Caco-2 (cell line): Measurements from ENCODE around the gene C1QTNF5. TPM values are rescaled to one million over a fixed set of nuclear protein-coding genes. Genes with fewer than 3 reads are reported as not detected.

Experiments
- BruUV-seq: library from RNA; stranded (reverse); fragments of 400-500 nt; replicated peaks from 2 replicates; lab custom pipeline; 2021; lab: Mats Ljungman, UMichigan
- CTCF ChIA-PET: fragments of 300-600 bp; sonication (Branson Sonifier 250); formaldehyde crosslinking; loops from one replicate; lab custom pipeline; 2022; ENCODE audit warnings: antibody characterized with exemption; lab: Charles Lee
- POLR2A ChIA-PET: fragments of 300-600 bp; sonication (Branson Sonifier 250); formaldehyde crosslinking; loops from one replicate; lab custom pipeline; 2022; ENCODE audit warnings: antibody characterized with exemption; lab: Charles Lee
- DNase-seq, 2 experiments: peaks; one replicate each; pipeline versions ENCODE4 v3.0.0 to v3.0.0-alpha.2; 2020 to 2022
- H3K27me3 ChIP-seq: replicated peaks from 2 replicates; pipeline ENCODE4 v1.6.0; 2011; ENCODE audit warnings: low read length; ENCODE audit not compliant: control insufficient read depth, insufficient read depth
- H3K36me3 ChIP-seq: 2 replicates; pipeline ENCODE4 v1.5.1; 2011; ENCODE audit warnings: low read length; ENCODE audit not compliant: control insufficient read depth, insufficient read depth
- H3K4me1 ChIP-seq: fragments of 250-450 bp; sonication (Bioruptor Pico); 2 replicates; pipeline ENCODE4 v1.5.1; 2020; ENCODE audit warnings: mild to moderate bottlenecking
- H3K4me3 ChIP-seq: 2 replicates; pipeline ENCODE4 v1.5.1; 2011; ENCODE audit warnings: low read depth, mild to moderate bottlenecking, control low read depth, low read length
- H3K9me3 ChIP-seq: fragments of 250-450 bp; sonication (Bioruptor Pico); 2 replicates; pipeline ENCODE4 v1.5.1; 2020; ENCODE audit warnings: mild to moderate bottlenecking, moderate library complexity
- H3K27ac Mint-ChIP-seq: one replicate; pipeline ENCODE4 v1.8.0; 2022; ENCODE audit warnings: mixed read lengths; ENCODE audit not compliant: unreplicated experiment
- H3K27me3 Mint-ChIP-seq: one replicate; pipeline ENCODE4 v1.8.0; 2022; ENCODE audit warnings: mixed read lengths; ENCODE audit not compliant: insufficient read depth, unreplicated experiment
- H3K36me3 Mint-ChIP-seq: one replicate; pipeline ENCODE4 v1.8.0; 2022; ENCODE audit warnings: mild to moderate bottlenecking, mixed read lengths; ENCODE audit not compliant: insufficient read depth, unreplicated experiment
- H3K4me1 Mint-ChIP-seq: one replicate; pipeline ENCODE4 v1.8.0; 2022; ENCODE audit warnings: low read depth, mixed read lengths; ENCODE audit not compliant: unreplicated experiment
- H3K4me3 Mint-ChIP-seq: one replicate; pipeline ENCODE4 v1.8.0; 2022; ENCODE audit warnings: mild to moderate bottlenecking, moderate library complexity, mixed read lengths; ENCODE audit not compliant: unreplicated experiment
- H3K9me3 Mint-ChIP-seq: one replicate; pipeline ENCODE4 v1.8.0; 2022; ENCODE audit warnings: mixed read lengths; ENCODE audit not compliant: unreplicated experiment
- CTCF ChIP-seq, 2 experiments: fragments of 200-600 bp in 1 of 2; IDR thresholded peaks; 1 replicate in 1 of 2; 2 replicates in 1 of 2; pipeline versions ENCODE4 v1.5.1 to v1.8.0; 2011 to 2022; ENCODE audit warnings: antibody characterized with exemption in 1 of 2, control low read depth in 1 of 2, inconsistent platforms in 1 of 2, low read depth in 1 of 2, low read length in 1 of 2, mild to moderate bottlenecking in 1 of 2, moderate library complexity in 1 of 2; ENCODE audit not compliant: insufficient read depth in 1 of 2, severe bottlenecking in 1 of 2, unreplicated experiment in 1 of 2
- intact Hi-C: fragments of 100-400 bp; cut with micrococcal nuclease; formaldehyde crosslinking; loops from one replicate; pipeline ENCODE4 v1.10.0; 2022; ENCODE audit not compliant: unreplicated experiment
- total RNA-seq: library from RNA; stranded (reverse); gene quantifications from 2 replicates; pipeline ENCODE4 v1.2.3, GENCODE V29; 2022

C1QTNF5 gene
- total RNA-seq, 1 experiment from 2014 or later: 1.2 TPM

- H3K36me3 ChIP-seq: peaks cover 6% of the 10 kb centered on the region; the same call in 1 of the 2 replicates
- no peaks in the 10 kb centered on the region for H3K9me3 Mint-ChIP-seq
- no peak for DNase-seq
- H3K27ac Mint-ChIP-seq: peak overlapping the region; percentile 4
- peaks cover 35% of the 10 kb centered on the region for H3K4me1 ChIP-seq
- H3K27me3 Mint-ChIP-seq: no peaks in the 10 kb centered on the region
- no peaks in the 10 kb centered on the region for H3K27me3 ChIP-seq
- no peak for TF ChIP-seq CTCF (IDR thresholded peaks at IDR 0.05; ENCODE audit: insufficient read depth in 1 of 2, low read depth in 1 of 2, low read length in 1 of 2, severe bottlenecking in 1 of 2, unreplicated experiment in 1 of 2)
- ChIA-PET POLR2A (no interaction called here), CTCF (interaction anchor here (2.9 kb wide), 1 partner anchor 21 kb away, joined by 91 read pairs; the partner anchor contains the start of gene C1QTNF5)
- H3K4me3 Mint-ChIP-seq: no peak overlapping the region
- peaks cover 35% of the 10 kb centered on the region for H3K36me3 Mint-ChIP-seq
- peaks cover 28% of the 10 kb centered on the region for H3K4me1 Mint-ChIP-seq
- intact Hi-C loops: no loop called here
- no peak overlapping the region for H3K4me3 ChIP-seq
- H3K9me3 ChIP-seq: no peaks in the 10 kb centered on the region
- no TSS peak for BruUV-seq
Observed at GRCh38 chr11:119359365-119360214, 18.9 kb upstream of the C1QTNF5 start.

GRCh38 chr11:119357074-119357473, 16.4 kb upstream of the C1QTNF5 start:
- H3K4me1 ChIP-seq: peaks cover 25% of the 10 kb centered on the region

More at GRCh38 chr11:119357074-119357473, 16.4 kb upstream of the C1QTNF5 start:
- ChIA-PET CTCF (interaction anchor here (0.6 to 0.7 kb wide), 3 partner anchors 18 to 58 kb away, joined by 4 to 7 read pairs (median 4); no protein-coding TSS in a partner anchor), POLR2A (no interaction called here)
- H3K27me3 ChIP-seq: no peaks in the 10 kb centered on the region
- no TSS peak for BruUV-seq
- peaks cover 6% of the 10 kb centered on the region; the same call in 1 of the 2 replicates for H3K36me3 ChIP-seq
- DNase-seq: no peak
- intact Hi-C loops: no loop called here
- TF ChIP-seq CTCF (IDR thresholded peaks at IDR 0.05; ENCODE audit: insufficient read depth in 1 of 2, low read depth in 1 of 2, low read length in 1 of 2, severe bottlenecking in 1 of 2, unreplicated experiment in 1 of 2): no peak
- Mint-ChIP-seq H3K4me1 (peaks cover 22% of the 10 kb centered on the region), H3K27me3 (no peaks in the 10 kb centered on the region), H3K4me3 (no peak overlapping the region), H3K9me3 (no peaks in the 10 kb centered on the region), H3K27ac (no peak overlapping the region), H3K36me3 (peaks cover 35% of the 10 kb centered on the region)
- H3K9me3 ChIP-seq: no peaks in the 10 kb centered on the region
- H3K4me3 ChIP-seq: no peak overlapping the region
